Uterus (tissue), 2 donors: ENCODE data around the gene OGFR.

Experiments used
- CTCF ChIP-seq, 4 experiments: fragments of 200-600 bp in 2 of 4; fragments of 450-650 bp in 2 of 4; sonication (generic) in 2 of 4; IDR thresholded peaks; one replicate each; pipeline ENCODE4 v1.5.1; 2016 to 2019; ENCODE audit warnings: antibody characterized with exemption in 4 of 4, mild to moderate bottlenecking in 2 of 4, moderate library complexity in 1 of 4
- POLR2A ChIP-seq, 2 donors: fragments of 450-650 bp; IDR thresholded peaks; one replicate each; pipeline ENCODE4 v1.6.1; 2016; ENCODE audit warnings: antibody characterized with exemption in 2 of 2, mild to moderate bottlenecking in 1 of 2, moderate library complexity in 1 of 2

- TF ChIP-seq CTCF (IDR thresholded peaks at IDR 0.05), result no peak
- TF ChIP-seq POLR2A (IDR thresholded peaks at IDR 0.05), result no peak
These were observed 3.2 kb upstream of the OGFR start for GRCh38 chr20:62801284-62802010.
